ENCODE data around the gene GABRG3. TPM values are rescaled to one million over a fixed set of nuclear protein-coding genes. Genes with fewer than 3 reads are reported as not detected.

GABRG3 gene
- polyA plus RNA-seq, 4 donors, result 1.7 to 2.4 (median 2.2) TPM

GRCh38 chr15:27448234-27448633 lies 477.3 kb downstream of the GABRG3 start:
- no peak for DNase-seq (ENCODE audit: low read depth in 4 of 4, low spot score in 3 of 4)

GRCh38 chr15:27448986-27449385 lies 478.0 kb downstream of the GABRG3 start:
- no peak for DNase-seq (ENCODE audit: low read depth in 4 of 4, low spot score in 3 of 4)

DNA sequence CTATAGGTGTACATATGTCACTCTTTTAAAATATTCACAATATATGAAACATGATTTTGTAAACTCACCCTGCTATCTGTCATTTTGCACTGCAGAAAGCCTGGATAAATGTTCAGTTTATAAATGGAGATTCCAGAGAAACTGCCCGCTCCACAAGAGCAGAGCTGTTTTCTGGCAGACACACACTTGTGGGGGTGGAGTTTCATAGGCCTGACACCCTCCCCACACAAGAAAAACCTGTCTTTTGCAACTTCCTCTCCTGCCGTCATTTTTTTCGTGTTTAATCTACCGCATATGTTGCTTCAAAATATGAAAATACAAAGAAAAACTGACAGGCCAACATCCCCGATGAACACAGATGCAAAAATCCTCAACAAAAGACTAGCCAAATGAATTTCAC lies 479.0 kb downstream of the GABRG3 start:
- DNase-seq (ENCODE audit: low read depth in 4 of 4, low spot score in 3 of 4), result no peak

- no peak for DNase-seq (ENCODE audit: low read depth in 4 of 4, low spot score in 3 of 4)
These were observed 483.5 kb downstream of the GABRG3 start for GRCh38 chr15:27454281-27455075.

- DNase-seq (ENCODE audit: low read depth in 4 of 4, low spot score in 3 of 4), result no peak
These were observed 485.8 kb downstream of the GABRG3 start for GRCh38 chr15:27456807-27457206.

GRCh38 chr15:27457766-27458165 lies 486.8 kb downstream of the GABRG3 start:
- no peak for DNase-seq (ENCODE audit: low read depth in 4 of 4, low spot score in 3 of 4)

GRCh38 chr15:27458345-27459084 lies 487.5 kb downstream of the GABRG3 start:
- DNase-seq (ENCODE audit: low read depth in 4 of 4, low spot score in 3 of 4), result no peak

DNA sequence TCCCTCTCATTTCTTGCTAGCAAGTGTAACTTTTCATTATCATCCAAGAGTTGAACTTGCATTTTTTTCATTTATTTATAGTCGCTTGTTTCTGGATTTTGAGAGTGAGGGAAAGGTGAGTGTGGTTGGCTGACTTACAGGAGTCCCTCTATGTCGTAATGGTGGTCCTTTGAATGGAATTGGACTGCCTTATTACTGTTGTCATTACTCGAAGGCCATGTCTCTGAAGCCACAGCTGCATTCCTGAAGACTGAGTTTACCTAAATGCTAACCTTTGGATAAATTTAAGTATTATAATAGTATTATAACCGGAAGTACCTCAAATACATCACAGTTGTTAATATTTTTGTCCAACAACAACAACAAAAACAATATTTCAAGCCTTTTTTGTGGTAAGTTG lies 488.9 kb downstream of the GABRG3 start:
- no peak for DNase-seq (ENCODE audit: low read depth in 4 of 4, low spot score in 3 of 4)

GRCh38 chr15:27461181-27461580 lies 490.2 kb downstream of the GABRG3 start:
- no peak for DNase-seq (ENCODE audit: low read depth in 4 of 4, low spot score in 3 of 4)

DNA sequence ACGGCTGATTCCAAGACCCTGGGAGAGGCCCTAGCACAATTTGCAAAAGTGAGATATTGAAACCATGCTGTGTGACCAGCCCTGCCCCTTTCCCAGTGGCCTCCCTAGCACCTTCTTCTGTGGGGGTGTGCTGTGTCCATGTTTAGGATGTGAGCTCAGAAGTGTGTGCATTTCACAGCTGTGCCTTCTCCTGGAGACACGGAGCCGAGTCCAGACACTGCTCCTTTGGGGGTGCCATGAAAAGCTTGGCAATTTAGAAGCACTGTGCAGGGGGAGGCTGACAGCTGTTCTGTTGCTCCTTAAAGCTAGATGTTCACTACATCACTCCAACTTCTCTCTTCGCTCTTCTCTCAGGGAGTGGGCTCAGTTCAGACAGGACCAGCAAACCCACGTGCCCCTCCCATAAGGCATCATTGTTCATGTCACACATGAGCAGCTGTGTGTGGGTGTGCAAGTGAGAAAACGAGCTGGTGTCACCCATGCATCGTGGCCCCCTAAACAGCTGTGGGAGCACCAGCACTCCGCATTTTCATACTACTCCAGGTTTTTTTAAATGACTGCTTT lies 492.6 kb downstream of the GABRG3 start:
- DNase-seq (ENCODE audit: low read depth in 4 of 4, low spot score in 3 of 4), result no peak

GRCh38 chr15:27464941-27465612 lies 494.1 kb downstream of the GABRG3 start:
- no peak for DNase-seq (ENCODE audit: low read depth in 4 of 4, low spot score in 3 of 4)

DNA sequence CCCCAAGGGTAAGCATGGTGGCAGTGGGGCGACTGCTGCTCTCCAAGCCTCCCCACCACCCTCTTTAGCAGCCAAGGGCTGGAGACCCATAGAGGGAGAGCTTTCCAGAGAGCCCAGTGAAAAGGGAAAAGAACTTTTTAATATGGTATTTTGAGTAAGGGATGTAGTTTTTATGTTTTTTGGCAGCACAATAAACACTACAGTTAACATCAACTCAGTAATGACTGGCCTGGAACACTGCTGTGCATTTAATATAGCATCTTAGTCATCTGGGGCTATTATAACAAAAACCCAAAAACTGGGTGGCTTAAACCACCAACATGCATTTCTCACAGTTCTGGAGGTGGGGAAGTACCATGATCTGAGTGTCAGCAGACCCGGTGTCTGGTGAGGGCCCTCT lies 495.8 kb downstream of the GABRG3 start:
- DNase-seq (ENCODE audit: low read depth in 4 of 4, low spot score in 3 of 4), result no peak

DNA sequence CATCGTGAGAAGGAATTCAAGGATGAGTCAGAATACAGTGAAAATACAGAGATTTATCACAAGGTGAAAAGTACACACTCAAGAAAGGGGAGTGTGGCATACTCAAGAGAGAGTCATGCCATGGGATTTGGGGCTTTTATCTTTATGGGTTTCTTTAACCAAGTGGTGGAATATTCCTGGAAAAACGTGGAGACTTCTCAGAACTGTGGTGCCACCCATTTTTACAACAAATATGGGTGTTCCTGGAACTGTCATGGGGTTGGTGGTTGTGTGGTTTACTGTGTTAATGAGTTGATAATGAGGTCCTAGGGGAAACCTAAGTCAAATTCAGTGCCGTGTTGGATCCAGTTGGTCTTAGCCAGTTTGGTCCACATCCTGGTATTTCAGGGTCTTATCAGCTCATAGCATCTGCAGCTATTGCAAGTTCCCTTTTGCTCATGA lies 497.2 kb downstream of the GABRG3 start:
- DNase-seq (ENCODE audit: low read depth in 4 of 4, low spot score in 3 of 4), result no peak

GRCh38 chr15:27473845-27474244 lies 502.9 kb downstream of the GABRG3 start:
- DNase-seq (ENCODE audit: low read depth in 4 of 4, low spot score in 3 of 4), result no peak

DNA sequence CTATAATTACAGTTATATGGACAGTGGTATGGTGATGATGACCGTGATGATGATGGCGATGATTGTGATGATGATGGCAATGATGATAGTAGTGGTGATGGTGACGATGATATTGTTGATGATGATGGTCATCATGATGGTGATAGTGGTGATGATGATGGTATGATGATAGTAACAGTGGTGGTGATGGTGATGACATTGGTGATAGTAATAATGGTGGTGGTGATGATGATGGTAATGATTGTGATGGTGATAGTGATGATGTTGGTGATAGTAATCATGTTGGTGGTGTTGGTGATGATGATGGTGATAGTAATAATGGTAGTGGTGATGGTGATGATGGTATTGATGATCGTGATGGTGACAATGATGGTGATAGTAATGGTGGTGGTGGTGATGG lies 504.4 kb downstream of the GABRG3 start:
- DNase-seq (ENCODE audit: low read depth in 4 of 4, low spot score in 3 of 4), result no peak

DNA sequence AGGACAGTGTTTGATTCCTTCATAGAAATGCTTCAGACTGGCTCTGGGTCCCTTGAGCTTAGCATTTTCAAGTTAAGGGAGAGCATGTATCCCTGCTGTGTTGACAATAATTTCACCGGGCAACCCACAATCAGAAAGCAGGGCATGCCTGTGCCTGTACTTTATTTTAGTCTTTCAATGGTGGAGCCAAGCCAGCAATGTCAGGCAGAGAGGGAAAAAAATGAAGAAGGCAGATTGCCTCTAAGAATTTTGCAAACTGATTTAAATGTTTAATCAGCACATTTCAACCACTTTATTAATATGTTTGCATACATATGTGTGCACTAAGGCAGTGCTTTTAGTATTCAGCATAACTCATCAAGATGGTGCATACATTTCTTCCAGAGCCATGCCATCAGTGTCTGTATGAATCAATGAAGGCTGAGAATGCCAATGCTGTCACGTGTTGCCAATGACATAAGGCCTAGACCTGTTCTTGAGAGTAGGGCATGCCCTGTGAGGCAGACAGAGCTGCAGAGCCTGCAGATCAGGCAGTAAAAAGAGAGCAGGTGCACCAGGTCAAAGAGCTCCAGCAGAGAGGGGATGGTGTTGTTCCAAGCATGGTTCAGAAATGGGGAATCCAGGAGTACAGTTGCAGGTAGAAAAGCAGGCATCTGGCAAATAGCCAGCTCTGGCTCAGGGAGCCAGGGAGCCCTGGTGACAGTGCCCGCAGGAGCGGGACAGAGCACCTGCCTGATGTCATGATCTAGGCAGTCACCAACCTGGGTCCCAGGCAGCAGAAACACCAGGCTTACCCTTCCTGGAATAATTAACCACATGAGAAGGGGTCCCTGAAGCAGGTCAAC lies 508.5 kb downstream of the GABRG3 start:
- no peak for DNase-seq (ENCODE audit: low read depth in 4 of 4, low spot score in 3 of 4)

GRCh38 chr15:27480141-27480530 lies 509.2 kb downstream of the GABRG3 start:
- no peak for DNase-seq (ENCODE audit: low read depth in 4 of 4, low spot score in 3 of 4)

DNA sequence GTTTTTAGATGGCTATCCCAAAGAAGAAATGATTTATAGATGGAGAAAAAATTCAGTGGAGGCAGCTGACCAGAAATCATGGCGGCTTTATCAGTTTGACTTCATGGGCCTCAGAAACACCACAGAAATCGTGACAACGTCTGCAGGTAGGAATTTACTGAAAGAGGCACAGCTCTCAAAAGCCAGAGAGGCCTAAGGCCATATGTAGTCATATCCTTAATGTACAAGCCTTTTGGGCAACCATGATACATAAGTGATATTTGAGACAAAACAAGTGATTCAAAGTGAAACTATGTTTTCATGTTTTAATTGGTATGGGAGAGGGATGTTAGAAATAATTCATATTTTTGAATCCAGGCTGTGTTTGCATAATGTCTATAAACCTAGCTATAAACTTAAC lies 509.7 kb downstream of the GABRG3 start:
- DNase-seq (ENCODE audit: low read depth in 4 of 4, low spot score in 3 of 4), result no peak

- no peak for DNase-seq (ENCODE audit: low read depth in 4 of 4, low spot score in 3 of 4)
These were observed 510.8 kb downstream of the GABRG3 start for GRCh38 chr15:27481768-27482167.

- DNase-seq (ENCODE audit: low read depth in 4 of 4, low spot score in 3 of 4), result no peak
These were observed 511.3 kb downstream of the GABRG3 start for GRCh38 chr15:27482287-27482686.
